ENCODE results near the gene ZNF254.

DNA sequence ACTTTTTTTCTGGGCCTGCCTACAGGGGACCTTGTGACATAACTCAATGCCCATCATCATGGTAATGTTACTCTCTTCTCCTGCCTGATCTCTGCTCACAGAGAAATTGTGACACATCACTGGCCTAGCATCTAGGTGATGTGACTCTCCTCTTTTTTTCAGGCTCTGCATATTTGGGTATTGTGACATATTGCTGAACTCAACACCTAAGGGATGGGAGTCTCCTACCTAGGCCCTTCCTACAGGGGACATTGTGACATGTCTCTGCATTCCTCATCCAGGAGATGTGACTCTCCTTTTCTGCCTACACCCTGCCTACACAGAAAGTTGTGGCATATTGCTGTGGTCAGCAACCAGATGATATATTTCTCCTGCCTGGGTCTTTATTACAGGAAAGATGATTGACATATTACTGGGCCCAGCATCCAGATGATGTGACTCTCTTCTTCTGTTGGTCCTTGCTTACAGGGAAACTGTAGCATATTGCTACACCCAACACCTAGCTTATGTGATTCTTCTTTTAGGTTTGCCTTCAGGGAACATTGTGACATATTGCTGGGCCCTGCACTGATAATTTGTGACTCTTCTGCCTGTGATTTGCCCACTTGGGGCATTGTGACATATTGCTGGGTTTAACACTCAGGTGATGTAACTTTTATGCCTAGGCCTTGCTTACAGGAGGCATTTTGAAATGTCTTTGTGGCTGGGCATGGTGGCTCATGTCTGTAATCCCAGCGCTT, 21.0 kb upstream of the ZNF254 start:
- no peak for TF ChIP-seq POLR2A (IDR thresholded peaks at IDR 0.05)
- TF ChIP-seq, protein P1, sequence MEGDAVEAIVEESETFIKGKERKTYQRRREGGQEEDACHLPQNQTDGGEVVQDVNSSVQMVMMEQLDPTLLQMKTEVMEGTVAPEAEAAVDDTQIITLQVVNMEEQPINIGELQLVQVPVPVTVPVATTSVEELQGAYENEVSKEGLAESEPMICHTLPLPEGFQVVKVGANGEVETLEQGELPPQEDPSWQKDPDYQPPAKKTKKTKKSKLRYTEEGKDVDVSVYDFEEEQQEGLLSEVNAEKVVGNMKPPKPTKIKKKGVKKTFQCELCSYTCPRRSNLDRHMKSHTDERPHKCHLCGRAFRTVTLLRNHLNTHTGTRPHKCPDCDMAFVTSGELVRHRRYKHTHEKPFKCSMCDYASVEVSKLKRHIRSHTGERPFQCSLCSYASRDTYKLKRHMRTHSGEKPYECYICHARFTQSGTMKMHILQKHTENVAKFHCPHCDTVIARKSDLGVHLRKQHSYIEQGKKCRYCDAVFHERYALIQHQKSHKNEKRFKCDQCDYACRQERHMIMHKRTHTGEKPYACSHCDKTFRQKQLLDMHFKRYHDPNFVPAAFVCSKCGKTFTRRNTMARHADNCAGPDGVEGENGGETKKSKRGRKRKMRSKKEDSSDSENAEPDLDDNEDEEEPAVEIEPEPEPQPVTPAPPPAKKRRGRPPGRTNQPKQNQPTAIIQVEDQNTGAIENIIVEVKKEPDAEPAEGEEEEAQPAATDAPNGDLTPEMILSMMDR (IDR thresholded peaks at IDR 0.05) = no peak

Data from esophagus squamous epithelium (tissue), 4 donors.